ENCODE measurements around the gene LRCOL1.

DNA sequence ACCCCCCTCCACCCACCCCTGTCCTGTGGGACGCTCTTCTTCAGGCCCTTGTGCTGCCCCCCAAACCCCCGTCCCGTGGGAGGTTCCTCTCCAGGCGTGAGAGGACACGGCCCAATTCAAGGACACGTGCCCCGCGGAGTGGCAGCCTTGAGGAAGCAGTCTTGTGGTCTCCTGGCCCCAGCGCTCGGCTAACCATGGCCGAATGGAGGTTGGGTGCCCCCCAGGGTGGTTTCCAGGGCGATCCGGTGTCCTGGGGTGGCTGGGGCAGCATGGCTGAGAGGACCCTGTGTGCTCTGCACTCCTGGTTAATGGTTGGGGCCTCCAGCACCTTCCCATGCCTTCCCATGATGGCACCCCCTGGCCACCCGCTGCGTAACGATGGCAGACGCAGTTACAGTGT, 53.6 kb downstream of the LRCOL1 start:
- TF ChIP-seq, protein P1, sequence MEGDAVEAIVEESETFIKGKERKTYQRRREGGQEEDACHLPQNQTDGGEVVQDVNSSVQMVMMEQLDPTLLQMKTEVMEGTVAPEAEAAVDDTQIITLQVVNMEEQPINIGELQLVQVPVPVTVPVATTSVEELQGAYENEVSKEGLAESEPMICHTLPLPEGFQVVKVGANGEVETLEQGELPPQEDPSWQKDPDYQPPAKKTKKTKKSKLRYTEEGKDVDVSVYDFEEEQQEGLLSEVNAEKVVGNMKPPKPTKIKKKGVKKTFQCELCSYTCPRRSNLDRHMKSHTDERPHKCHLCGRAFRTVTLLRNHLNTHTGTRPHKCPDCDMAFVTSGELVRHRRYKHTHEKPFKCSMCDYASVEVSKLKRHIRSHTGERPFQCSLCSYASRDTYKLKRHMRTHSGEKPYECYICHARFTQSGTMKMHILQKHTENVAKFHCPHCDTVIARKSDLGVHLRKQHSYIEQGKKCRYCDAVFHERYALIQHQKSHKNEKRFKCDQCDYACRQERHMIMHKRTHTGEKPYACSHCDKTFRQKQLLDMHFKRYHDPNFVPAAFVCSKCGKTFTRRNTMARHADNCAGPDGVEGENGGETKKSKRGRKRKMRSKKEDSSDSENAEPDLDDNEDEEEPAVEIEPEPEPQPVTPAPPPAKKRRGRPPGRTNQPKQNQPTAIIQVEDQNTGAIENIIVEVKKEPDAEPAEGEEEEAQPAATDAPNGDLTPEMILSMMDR (IDR thresholded peaks at IDR 0.05): no peak
- no peak for TF ChIP-seq ZFX (IDR thresholded peaks at IDR 0.05; ENCODE audit: borderline replicate concordance)
